ENCODE measurements around the gene MYL3.

The MYL3 gene

GRCh38 chr3:46848271-46849044, 14.8 kb downstream of the MYL3 start:
- Histone ChIP-seq H3K9me3 (ENCODE audit: control insufficient read depth, low read length) (no peaks in the 10 kb centered on the region), H3K36me3 (ENCODE audit: control insufficient read depth, insufficient read depth, low read length) (no peaks in the 10 kb centered on the region), H3K4me3 (ENCODE audit: extremely low read depth, insufficient read depth, low read length, poor library complexity, severe bottlenecking) (no peak overlapping the region), H3K27ac (ENCODE audit: low read depth, low read length, severe bottlenecking) (no peak overlapping the region), H3K4me1 (ENCODE audit: control insufficient read depth, insufficient read depth, low read length, poor library complexity, severe bottlenecking) (peaks cover 15% of the 10 kb centered on the region)
- WGBS, 2 experiments (ENCODE audit: insufficient coverage in 2 of 2), result 74 to 75% methylated on average over 6 to 9 of the region's 12 CpGs

GRCh38 chr3:46847744-46848143, 15.5 kb downstream of the MYL3 start:
- Histone ChIP-seq H3K27ac (ENCODE audit: low read depth, low read length, severe bottlenecking) (no peak overlapping the region), H3K36me3 (ENCODE audit: control insufficient read depth, insufficient read depth, low read length) (no peaks in the 10 kb centered on the region), H3K9me3 (ENCODE audit: control insufficient read depth, low read length) (no peaks in the 10 kb centered on the region), H3K4me1 (ENCODE audit: control insufficient read depth, insufficient read depth, low read length, poor library complexity, severe bottlenecking) (peaks cover 15% of the 10 kb centered on the region), H3K4me3 (ENCODE audit: extremely low read depth, insufficient read depth, low read length, poor library complexity, severe bottlenecking) (no peak overlapping the region)
- 84 to 85% methylated on average over 2 to 4 of the region's 5 CpGs for WGBS, 2 experiments (ENCODE audit: insufficient coverage in 2 of 2)

- no peak overlapping the region for H3K27ac ChIP-seq (ENCODE audit: low read depth, low read length, severe bottlenecking)
- no peak overlapping the region for H3K4me3 ChIP-seq (ENCODE audit: extremely low read depth, insufficient read depth, low read length, poor library complexity, severe bottlenecking)
- H3K36me3 ChIP-seq (ENCODE audit: control insufficient read depth, insufficient read depth, low read length), result no peaks in the 10 kb centered on the region
- WGBS, 2 experiments (ENCODE audit: insufficient coverage in 2 of 2), result 96% methylated on average over 5 to 7 of the region's 9 CpGs
- H3K9me3 ChIP-seq (ENCODE audit: control insufficient read depth, low read length), result no peaks in the 10 kb centered on the region
- H3K4me1 ChIP-seq (ENCODE audit: control insufficient read depth, insufficient read depth, low read length, poor library complexity, severe bottlenecking), result peaks cover 15% of the 10 kb centered on the region
These were observed 16.4 kb downstream of the MYL3 start for GRCh38 chr3:46846624-46847542.

GRCh38 chr3:46845860-46846623, 17.2 kb downstream of the MYL3 start:
- Histone ChIP-seq H3K4me1 (ENCODE audit: control insufficient read depth, insufficient read depth, low read length, poor library complexity, severe bottlenecking) (peaks cover 15% of the 10 kb centered on the region), H3K4me3 (ENCODE audit: extremely low read depth, insufficient read depth, low read length, poor library complexity, severe bottlenecking) (peak overlapping the region; percentile 19), H3K27ac (ENCODE audit: low read depth, low read length, severe bottlenecking) (peak overlapping the region; percentile 90), H3K36me3 (ENCODE audit: control insufficient read depth, insufficient read depth, low read length) (no peaks in the 10 kb centered on the region), H3K9me3 (ENCODE audit: control insufficient read depth, low read length) (peaks cover 7% of the 10 kb centered on the region)
- 60 to 69% methylated on average over 15 to 43 of the region's 53 CpGs for WGBS, 2 experiments (ENCODE audit: insufficient coverage in 2 of 2)

- 48 to 56% methylated on average over 15 to 18 of the region's 23 CpGs for WGBS, 2 experiments (ENCODE audit: insufficient coverage in 2 of 2)
- H3K4me3 ChIP-seq (ENCODE audit: extremely low read depth, insufficient read depth, low read length, poor library complexity, severe bottlenecking), result peak overlapping the region; percentile 19
- H3K36me3 ChIP-seq (ENCODE audit: control insufficient read depth, insufficient read depth, low read length), result no peaks in the 10 kb centered on the region
- H3K27ac ChIP-seq (ENCODE audit: low read depth, low read length, severe bottlenecking), result peak overlapping the region; percentile 90
- H3K4me1 ChIP-seq (ENCODE audit: control insufficient read depth, insufficient read depth, low read length, poor library complexity, severe bottlenecking), result peaks cover 15% of the 10 kb centered on the region
- H3K9me3 ChIP-seq (ENCODE audit: control insufficient read depth, low read length), result peaks cover 10% of the 10 kb centered on the region
These were observed 17.8 kb downstream of the MYL3 start for GRCh38 chr3:46845397-46845859.

GRCh38 chr3:46844881-46845312, 18.3 kb downstream of the MYL3 start:
- 64 to 81% methylated on average over 5 to 10 of the region's 11 CpGs for WGBS, 2 experiments (ENCODE audit: insufficient coverage in 2 of 2)
- Histone ChIP-seq H3K4me1 (ENCODE audit: control insufficient read depth, insufficient read depth, low read length, poor library complexity, severe bottlenecking) (peaks cover 15% of the 10 kb centered on the region), H3K27ac (ENCODE audit: low read depth, low read length, severe bottlenecking) (peak overlapping the region; percentile 90)

GRCh38 chr3:46844397-46844796, 18.8 kb downstream of the MYL3 start:
- 87 to 89% methylated on average over 2 to 3 of the region's 3 CpGs for WGBS, 2 experiments (ENCODE audit: insufficient coverage in 2 of 2)
- Histone ChIP-seq H3K36me3 (ENCODE audit: control insufficient read depth, insufficient read depth, low read length) (no peaks in the 10 kb centered on the region), H3K27ac (ENCODE audit: low read depth, low read length, severe bottlenecking) (no peak overlapping the region), H3K9me3 (ENCODE audit: control insufficient read depth, low read length) (peaks cover 10% of the 10 kb centered on the region), H3K4me1 (ENCODE audit: control insufficient read depth, insufficient read depth, low read length, poor library complexity, severe bottlenecking) (peaks cover 15% of the 10 kb centered on the region), H3K4me3 (ENCODE audit: extremely low read depth, insufficient read depth, low read length, poor library complexity, severe bottlenecking) (no peak overlapping the region)

More at GRCh38 chr3:46844881-46845312, 18.3 kb downstream of the MYL3 start:
- H3K4me3 ChIP-seq (ENCODE audit: extremely low read depth, insufficient read depth, low read length, poor library complexity, severe bottlenecking), result no peak overlapping the region
- no peaks in the 10 kb centered on the region for H3K36me3 ChIP-seq (ENCODE audit: control insufficient read depth, insufficient read depth, low read length)
- H3K9me3 ChIP-seq (ENCODE audit: control insufficient read depth, low read length), result peaks cover 10% of the 10 kb centered on the region

GRCh38 chr3:46843508-46843907, 19.7 kb downstream of the MYL3 start:
- 100% methylated on average over 2 to 3 of the region's 3 CpGs for WGBS, 2 experiments (ENCODE audit: insufficient coverage in 2 of 2)
- Histone ChIP-seq H3K27ac (ENCODE audit: low read depth, low read length, severe bottlenecking) (no peak overlapping the region), H3K4me1 (ENCODE audit: control insufficient read depth, insufficient read depth, low read length, poor library complexity, severe bottlenecking) (peaks cover 11% of the 10 kb centered on the region), H3K36me3 (ENCODE audit: control insufficient read depth, insufficient read depth, low read length) (no peaks in the 10 kb centered on the region), H3K9me3 (ENCODE audit: control insufficient read depth, low read length) (peaks cover 14% of the 10 kb centered on the region), H3K4me3 (ENCODE audit: extremely low read depth, insufficient read depth, low read length, poor library complexity, severe bottlenecking) (no peak overlapping the region)

GRCh38 chr3:46840491-46840890, 22.8 kb downstream of the MYL3 start:
- H3K4me1 ChIP-seq (ENCODE audit: control insufficient read depth, insufficient read depth, low read length, poor library complexity, severe bottlenecking), result peaks cover 9% of the 10 kb centered on the region
- no CpG with 5 or more reads among the region's 1 CpG for WGBS, 2 experiments (ENCODE audit: insufficient coverage in 2 of 2)
- H3K27ac ChIP-seq (ENCODE audit: low read depth, low read length, severe bottlenecking), result no peak overlapping the region
- H3K4me3 ChIP-seq (ENCODE audit: extremely low read depth, insufficient read depth, low read length, poor library complexity, severe bottlenecking), result no peak overlapping the region
- peaks cover 23% of the 10 kb centered on the region for H3K9me3 ChIP-seq (ENCODE audit: control insufficient read depth, low read length)
- H3K36me3 ChIP-seq (ENCODE audit: control insufficient read depth, insufficient read depth, low read length), result no peaks in the 10 kb centered on the region

- 80% methylated on average over 2 of the region's 2 CpGs; no CpG with 5 or more reads in 1 of the 2 experiments for WGBS, 2 experiments (ENCODE audit: insufficient coverage in 2 of 2)
- no peaks in the 10 kb centered on the region for H3K36me3 ChIP-seq (ENCODE audit: control insufficient read depth, insufficient read depth, low read length)
- no peak overlapping the region for H3K27ac ChIP-seq (ENCODE audit: low read depth, low read length, severe bottlenecking)
- H3K4me1 ChIP-seq (ENCODE audit: control insufficient read depth, insufficient read depth, low read length, poor library complexity, severe bottlenecking), result no peaks in the 10 kb centered on the region
- H3K9me3 ChIP-seq (ENCODE audit: control insufficient read depth, low read length), result peaks cover 23% of the 10 kb centered on the region
- no peak overlapping the region for H3K4me3 ChIP-seq (ENCODE audit: extremely low read depth, insufficient read depth, low read length, poor library complexity, severe bottlenecking)
These were observed 24.9 kb downstream of the MYL3 start for GRCh38 chr3:46838301-46838700.
